ENCODE measurements around the gene FBXO48.

The FBXO48 gene

GRCh38 chr2:68431316-68431972 is 35.6 kb downstream of the FBXO48 start:
- H3K4me1 Mint-ChIP-seq, result no peaks in the 10 kb centered on the region
- H3K27ac Mint-ChIP-seq, result no peak overlapping the region
- no peaks in the 10 kb centered on the region for H3K27me3 Mint-ChIP-seq (ENCODE audit: low read depth, poor library complexity)
- H3K4me3 Mint-ChIP-seq, result no peak overlapping the region
- H3K36me3 Mint-ChIP-seq (ENCODE audit: low read depth), result no peaks in the 10 kb centered on the region
- TF ChIP-seq CTCF (IDR thresholded peaks at IDR 0.05), result no peak
- no peak for DNase-seq
- no peaks in the 10 kb centered on the region for H3K9me3 Mint-ChIP-seq

GRCh38 chr2:68429311-68429826 is 37.7 kb downstream of the FBXO48 start:
- H3K36me3 Mint-ChIP-seq (ENCODE audit: low read depth), result no peaks in the 10 kb centered on the region
- DNase-seq, result no peak
- no peak overlapping the region for H3K4me3 Mint-ChIP-seq
- no peaks in the 10 kb centered on the region for H3K4me1 Mint-ChIP-seq
- no peak for TF ChIP-seq CTCF (IDR thresholded peaks at IDR 0.05)
- H3K9me3 Mint-ChIP-seq, result no peaks in the 10 kb centered on the region
- no peaks in the 10 kb centered on the region for H3K27me3 Mint-ChIP-seq (ENCODE audit: low read depth, poor library complexity)
- H3K27ac Mint-ChIP-seq, result no peak overlapping the region

GRCh38 chr2:68428746-68429145 is 38.3 kb downstream of the FBXO48 start:
- Mint-ChIP-seq H3K36me3 (ENCODE audit: low read depth) (no peaks in the 10 kb centered on the region), H3K9me3 (no peaks in the 10 kb centered on the region), H3K27me3 (ENCODE audit: low read depth, poor library complexity) (no peaks in the 10 kb centered on the region), H3K4me1 (no peaks in the 10 kb centered on the region), H3K27ac (no peak overlapping the region), H3K4me3 (no peak overlapping the region)
- no peak for DNase-seq
- TF ChIP-seq CTCF (IDR thresholded peaks at IDR 0.05), result no peak

GRCh38 chr2:68428126-68428525 is 39.0 kb downstream of the FBXO48 start:
- Mint-ChIP-seq H3K27me3 (ENCODE audit: low read depth, poor library complexity) (no peaks in the 10 kb centered on the region), H3K9me3 (no peaks in the 10 kb centered on the region), H3K4me3 (no peak overlapping the region), H3K27ac (no peak overlapping the region), H3K36me3 (ENCODE audit: low read depth) (no peaks in the 10 kb centered on the region), H3K4me1 (no peaks in the 10 kb centered on the region)
- DNase-seq, result no peak
- TF ChIP-seq CTCF (IDR thresholded peaks at IDR 0.05), result no peak

- no peak for DNase-seq
- H3K4me3 Mint-ChIP-seq, result no peak overlapping the region
- H3K9me3 Mint-ChIP-seq, result no peaks in the 10 kb centered on the region
- no peak for TF ChIP-seq CTCF (IDR thresholded peaks at IDR 0.05)
- H3K4me1 Mint-ChIP-seq, result no peaks in the 10 kb centered on the region
- H3K27me3 Mint-ChIP-seq (ENCODE audit: low read depth, poor library complexity), result no peaks in the 10 kb centered on the region
- no peak overlapping the region for H3K27ac Mint-ChIP-seq
- no peaks in the 10 kb centered on the region for H3K36me3 Mint-ChIP-seq (ENCODE audit: low read depth)
These were observed 40.1 kb downstream of the FBXO48 start for GRCh38 chr2:68426848-68427579.
